HepG2 (cell line): ENCODE data around the gene TM4SF20. TPM values are rescaled to one million over a fixed set of nuclear protein-coding genes. Genes with fewer than 3 reads are reported as not detected.

ENCODE experiments used
- ATAC-seq: fragments of 200-7000 bp; cut with Tn5 transposase; 3 replicates; pipeline ENCODE4 v1.9.1; 2020; ENCODE audit warnings: mild to moderate bottlenecking, moderate library complexity
- BruUV-seq: library from RNA; stranded (reverse); fragments of 400-500 nt; replicated peaks from 2 replicates; lab custom pipeline; 2021; lab: Mats Ljungman, UMichigan
- CTCF ChIA-PET: fragments of 300-600 bp; formaldehyde crosslinking; extraction: SDS; loops from one replicate; lab custom pipeline; 2021; ENCODE audit warnings: low total read pairs, inconsistent platforms, low intra/inter-chr PET ratio; lab: Yijun Ruan, JAX
- POLR2A ChIA-PET: fragments of 350-600 bp; sonication (Branson Sonifier 250); formaldehyde crosslinking; loops from one replicate; lab custom pipeline; 2020; ENCODE audit warnings: antibody characterized with exemption, inconsistent platforms; lab: Yijun Ruan, JAX
- DNase-seq: peaks from one replicate; pipeline ENCODE4 v3.0.0-alpha.2; 2015; ENCODE audit warnings: low spot score
- FAIRE-seq: peaks from 3 replicates; lab custom pipeline; 2011; peaks lifted over from hg19 to GRCh38; lab: Jason Lieb, UNC
- H2AFZ ChIP-seq: one replicate; pipeline ENCODE4 v1.6.1; 2011; ENCODE audit warnings: low read length, inconsistent platforms
- H3K27ac ChIP-seq: fragments of 300-600 bp; 3 replicates; pipeline ENCODE4 v1.8.0; 2011; ENCODE audit warnings: mixed run types, mild to moderate bottlenecking, mixed read lengths, low read length, inconsistent platforms; ENCODE audit not compliant: insufficient read depth; ENCODE audit errors: extremely low read length
- H3K27me3 ChIP-seq, 2 experiments: fragments of 200-600 bp in 1 of 2; 2 replicates in 1 of 2; 3 replicates in 1 of 2; pipeline versions ENCODE4 v1.6.0 to v1.8.0; 2011; ENCODE audit warnings: low read length in 2 of 2, mild to moderate bottlenecking in 2 of 2, moderate library complexity in 2 of 2, inconsistent platforms in 1 of 2; ENCODE audit not compliant: insufficient read depth in 2 of 2, control insufficient read depth in 1 of 2
- H3K36me3 ChIP-seq, 2 experiments: fragments of 200-600 bp in 1 of 2; replicated peaks in 1 of 2; 2 replicates in 1 of 2; 3 replicates in 1 of 2; pipeline versions ENCODE4 v1.5.1 to v1.8.0; 2011; ENCODE audit warnings: low read length in 2 of 2, inconsistent platforms in 1 of 2; ENCODE audit not compliant: insufficient read depth in 2 of 2, control insufficient read depth in 1 of 2
- H3K4me1 ChIP-seq: 2 replicates; pipeline ENCODE4 v1.5.1; 2012; ENCODE audit warnings: low read length, inconsistent platforms; ENCODE audit not compliant: insufficient read depth
- H3K4me2 ChIP-seq: 2 replicates; pipeline ENCODE4 v1.6.0; 2011; ENCODE audit warnings: low read depth, low read length, inconsistent platforms
- H3K4me3 ChIP-seq, 3 experiments: fragments of 200-600 bp in 1 of 3; sonication (generic), shearing (Covaris generic) in 1 of 3; replicated peaks in 1 of 3; 2 replicates each; pipeline ENCODE4 v1.5.1; 2011 to 2016; ENCODE audit warnings: low read length in 3 of 3, inconsistent platforms in 2 of 3, low read depth in 2 of 3, mild to moderate bottlenecking in 2 of 3, control low read depth in 1 of 3, mixed read lengths in 1 of 3; ENCODE audit not compliant: insufficient read depth in 1 of 3
- H3K79me2 ChIP-seq: one replicate; pipeline ENCODE4 v1.6.1; 2011; ENCODE audit warnings: low read length, inconsistent platforms; ENCODE audit not compliant: insufficient read depth
- H3K9ac ChIP-seq: 2 replicates; pipeline ENCODE4 v1.6.0; 2011; ENCODE audit warnings: mild to moderate bottlenecking, low read depth, low read length, inconsistent platforms; ENCODE audit not compliant: insufficient read depth
- H3K9me3 ChIP-seq: 2 replicates; pipeline ENCODE4 v1.5.1; 2012; ENCODE audit warnings: mild to moderate bottlenecking, low read length
- H4K20me1 ChIP-seq: 2 replicates; pipeline ENCODE4 v1.6.0; 2011; ENCODE audit warnings: inconsistent platforms, mild to moderate bottlenecking, low read length, moderate library complexity; ENCODE audit not compliant: insufficient read depth
- CEBPG ChIP-seq: IDR thresholded peaks from 2 replicates; pipeline ENCODE4 v1.6.1; 2016
- GABPA ChIP-seq, 2 experiments: IDR thresholded peaks; 2 replicates each; pipeline ENCODE4 v1.6.1; 2011 to 2016; ENCODE audit warnings: low read depth in 2 of 2, low read length in 1 of 2, missing biosample characterization in 1 of 2, missing genetic modification characterization in 1 of 2
- MED1 ChIP-seq: sonication (generic); formaldehyde crosslinking; IDR thresholded peaks from 2 replicates; pipeline ENCODE4 v1.4.0; 2020; ENCODE audit warnings: missing genetic modification reagents
- POGZ ChIP-seq: sonication (generic); formaldehyde crosslinking; IDR thresholded peaks from 2 replicates; pipeline ENCODE4 v1.4.0; 2020; ENCODE audit warnings: mild to moderate bottlenecking, missing genetic modification reagents
- SMC3 ChIP-seq: IDR thresholded peaks from 2 replicates; pipeline ENCODE4 v1.6.1; 2011; ENCODE audit warnings: low read length, improper control_type of control experiment
- ZFP90 ChIP-seq: sonication (generic); formaldehyde crosslinking; IDR thresholded peaks from 2 replicates; pipeline ENCODE4 v1.8.0; 2022; ENCODE audit warnings: missing genetic modification reagents, mild to moderate bottlenecking, inconsistent platforms, borderline replicate concordance
- ZNF121 ChIP-seq: sonication (generic); formaldehyde crosslinking; IDR thresholded peaks from 2 replicates; pipeline ENCODE4 v1.5.0; 2020; ENCODE audit warnings: mild to moderate bottlenecking, missing genetic modification reagents
- ZNF232 ChIP-seq: sonication (generic); formaldehyde crosslinking; IDR thresholded peaks from 2 replicates; pipeline ENCODE4 v1.4.0; 2020; ENCODE audit warnings: missing genetic modification reagents, borderline replicate concordance
- ZNF558 ChIP-seq: sonication (generic); formaldehyde crosslinking; IDR thresholded peaks from 2 replicates; pipeline ENCODE4 v1.9.0; 2022; ENCODE audit warnings: mild to moderate bottlenecking, missing genetic modification reagents, borderline replicate concordance
- ZNF564 ChIP-seq: sonication (generic); formaldehyde crosslinking; IDR thresholded peaks from 2 replicates; pipeline ENCODE4 v1.8.1; 2023; ENCODE audit warnings: mild to moderate bottlenecking, missing genetic modification reagents
- WGBS: methylation state at CpG from one replicate; pipeline ENCODE4 v1.1.6; 2017; ENCODE audit warnings: low lambda C conversion rate; 5-methylcytosine and 5-hydroxymethylcytosine counted together
- in situ Hi-C: cut with HindIII; loops from 2 replicates; pipeline ENCODE4 v1.10.0; 2017; ENCODE audit warnings: low pct_unique_long_range_greater_than_20kb; ENCODE audit not compliant: extremely low pct_ligation_motif_present
- intact Hi-C: fragments of 100-400 bp; cut with micrococcal nuclease; formaldehyde crosslinking; loops from one replicate; pipeline ENCODE4 v1.10.0; 2022; ENCODE audit not compliant: unreplicated experiment
- polyA plus RNA-seq, 8 experiments: library from polyadenylated mRNA; depleted of rRNA in 3 of 8; stranded (reverse) in 7 of 8; unstranded in 1 of 8; fragments of >200 nt; fragmentation: Illumina TruSeq in 4 of 8; extraction: Trizol in 4 of 8; gene quantifications; 2 replicates each; pipeline versions ENCODE4 v1.2.1 to v1.2.3, GENCODE V29; 2011 to 2016; ENCODE audit warnings: low read depth in 4 of 8, missing spikeins in 1 of 8, mixed read lengths in 1 of 8; ENCODE audit not compliant: insufficient read depth in 1 of 8
- total RNA-seq, 5 experiments: library from RNA; depleted of rRNA; stranded (reverse); fragments of >200 nt; fragmentation: Illumina TruSeq; extraction: Trizol; gene quantifications; 2 replicates each; pipeline ENCODE4 v1.2.3, GENCODE V29; 2016; ENCODE audit warnings: low read depth in 1 of 5
- TF ChIP-seq, protein P1 (sequence below): IDR thresholded peaks from 2 replicates; pipeline ENCODE4 v1.6.1; 2016; ENCODE audit warnings: low read depth, control low read depth
- TF ChIP-seq, protein P2 (sequence below): sonication (generic); formaldehyde crosslinking; IDR thresholded peaks from 2 replicates; pipeline ENCODE4 v1.4.0; 2020; ENCODE audit warnings: missing genetic modification reagents, borderline replicate concordance
- TF ChIP-seq, protein P3 (sequence below): sonication (generic); formaldehyde crosslinking; IDR thresholded peaks from 2 replicates; pipeline ENCODE4 v1.8.1; 2022; ENCODE audit warnings: low read depth, mild to moderate bottlenecking, missing genetic modification reagents
- TF ChIP-seq, protein P4 (sequence below): sonication (generic); formaldehyde crosslinking; IDR thresholded peaks from 2 replicates; pipeline ENCODE4 v1.4.0; 2020; ENCODE audit warnings: missing genetic modification reagents

TM4SF20 gene
- total and polyA plus RNA-seq, 2 of the 13 experiments (the other 11 are each of a cell fraction or from before 2014, with no cell fraction given) = not detected

DNA sequence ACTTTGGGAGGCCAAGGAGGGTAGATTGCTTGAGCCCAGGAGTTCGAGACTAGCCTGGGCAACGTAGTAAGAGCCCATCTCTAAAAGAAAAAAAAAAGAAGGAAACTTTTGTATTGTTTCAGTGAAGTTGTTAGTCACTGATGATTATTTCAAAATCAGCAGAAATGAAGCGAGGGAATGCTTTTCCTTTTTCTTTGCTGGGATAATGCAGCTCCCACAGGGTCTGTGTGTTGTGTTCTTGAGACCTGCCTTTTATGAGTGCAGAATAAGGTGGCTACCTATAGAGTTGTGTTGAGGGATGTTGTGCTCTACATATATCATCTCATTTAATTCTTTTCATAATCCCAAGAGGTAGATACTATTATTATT is 11.7 kb downstream of the TM4SF20 start (continued):
- no peak for TF ChIP-seq ZFP90
- TF ChIP-seq, all 625 proteins: peak for 0

DNA sequence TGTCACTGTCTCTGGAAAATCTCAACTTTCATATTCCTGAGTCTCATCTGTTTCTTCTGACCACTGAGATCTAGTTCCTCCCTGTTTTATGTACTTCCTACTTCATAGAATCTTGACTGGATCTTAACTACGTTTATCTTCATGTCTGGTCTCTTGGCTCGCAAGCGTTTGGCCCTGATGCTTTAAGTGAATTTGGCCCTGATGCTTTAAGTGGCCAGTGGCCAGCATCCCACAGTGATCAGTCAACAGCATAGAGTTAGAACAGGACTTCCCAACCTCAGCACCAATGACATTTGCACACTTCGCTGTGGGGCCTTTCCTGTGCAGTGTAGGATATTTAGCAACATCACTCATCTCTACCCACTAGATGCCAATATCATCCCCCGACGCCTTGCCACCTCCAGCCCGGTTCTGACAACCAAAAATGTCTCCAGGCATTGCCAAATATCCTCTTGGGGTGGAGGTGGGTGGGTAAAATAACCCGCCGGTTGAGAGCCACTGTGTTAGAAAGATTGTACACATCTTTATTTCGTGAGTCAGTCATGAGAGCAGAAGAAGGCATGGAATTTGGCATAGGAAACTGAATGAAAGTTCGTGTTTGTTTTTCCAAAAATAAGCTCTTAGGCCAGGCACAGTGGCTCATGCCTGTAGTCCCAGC is 12.2 kb downstream of the TM4SF20 start:
- Histone ChIP-seq H4K20me1 (no peaks in the 10 kb centered on the region), H3K9me3 (no peaks in the 10 kb centered on the region), H3K4me1 (peaks cover 15% of the 10 kb centered on the region), H3K79me2 (no peaks in the 10 kb centered on the region), H3K36me3 (no peaks in the 10 kb centered on the region), H3K27me3 (no peaks in the 10 kb centered on the region), H3K9ac (no peak overlapping the region), H2AFZ (no peak overlapping the region), H3K4me3 (no peak overlapping the region), H3K4me2 (no peak overlapping the region), H3K27ac (no peak overlapping the region)
- WGBS = 57% methylated on average over 11 of the region's 11 CpGs
- POLR2A ChIA-PET = no interaction called here
- FAIRE-seq (no peak), ATAC-seq (peak; percentile 39; the same call in 2 of the 3 replicates), DNase-seq (no peak)
- no TSS peak for BruUV-seq
- intact Hi-C loops (no loop called here), in situ Hi-C loops (no loop called here)
- CTCF ChIA-PET = no interaction called here
- TF ChIP-seq GABPA (IDR thresholded peaks at IDR 0.05; ENCODE audit: low read depth, low read length) (no peak), GABPA (CRISPR knock-in tag; IDR thresholded peaks at IDR 0.05; ENCODE audit: low read depth) (no peak), ZNF558 (no peak), ZNF121 (no peak), ZNF232 (CRISPR knock-in tag) (no peak), SMC3 (no peak), CEBPG (CRISPR knock-in tag) (no peak), POGZ (CRISPR knock-in tag) (no peak), MED1 (no peak), ZNF564 (CRISPR knock-in tag) (no peak)
- TF ChIP-seq, protein P1, sequence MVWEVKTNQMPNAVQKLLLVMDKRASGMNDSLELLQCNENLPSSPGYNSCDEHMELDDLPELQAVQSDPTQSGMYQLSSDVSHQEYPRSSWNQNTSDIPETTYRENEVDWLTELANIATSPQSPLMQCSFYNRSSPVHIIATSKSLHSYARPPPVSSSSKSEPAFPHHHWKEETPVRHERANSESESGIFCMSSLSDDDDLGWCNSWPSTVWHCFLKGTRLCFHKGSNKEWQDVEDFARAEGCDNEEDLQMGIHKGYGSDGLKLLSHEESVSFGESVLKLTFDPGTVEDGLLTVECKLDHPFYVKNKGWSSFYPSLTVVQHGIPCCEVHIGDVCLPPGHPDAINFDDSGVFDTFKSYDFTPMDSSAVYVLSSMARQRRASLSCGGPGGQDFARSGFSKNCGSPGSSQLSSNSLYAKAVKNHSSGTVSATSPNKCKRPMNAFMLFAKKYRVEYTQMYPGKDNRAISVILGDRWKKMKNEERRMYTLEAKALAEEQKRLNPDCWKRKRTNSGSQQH (CRISPR knock-in tag) = no peak
- TF ChIP-seq, protein P2, sequence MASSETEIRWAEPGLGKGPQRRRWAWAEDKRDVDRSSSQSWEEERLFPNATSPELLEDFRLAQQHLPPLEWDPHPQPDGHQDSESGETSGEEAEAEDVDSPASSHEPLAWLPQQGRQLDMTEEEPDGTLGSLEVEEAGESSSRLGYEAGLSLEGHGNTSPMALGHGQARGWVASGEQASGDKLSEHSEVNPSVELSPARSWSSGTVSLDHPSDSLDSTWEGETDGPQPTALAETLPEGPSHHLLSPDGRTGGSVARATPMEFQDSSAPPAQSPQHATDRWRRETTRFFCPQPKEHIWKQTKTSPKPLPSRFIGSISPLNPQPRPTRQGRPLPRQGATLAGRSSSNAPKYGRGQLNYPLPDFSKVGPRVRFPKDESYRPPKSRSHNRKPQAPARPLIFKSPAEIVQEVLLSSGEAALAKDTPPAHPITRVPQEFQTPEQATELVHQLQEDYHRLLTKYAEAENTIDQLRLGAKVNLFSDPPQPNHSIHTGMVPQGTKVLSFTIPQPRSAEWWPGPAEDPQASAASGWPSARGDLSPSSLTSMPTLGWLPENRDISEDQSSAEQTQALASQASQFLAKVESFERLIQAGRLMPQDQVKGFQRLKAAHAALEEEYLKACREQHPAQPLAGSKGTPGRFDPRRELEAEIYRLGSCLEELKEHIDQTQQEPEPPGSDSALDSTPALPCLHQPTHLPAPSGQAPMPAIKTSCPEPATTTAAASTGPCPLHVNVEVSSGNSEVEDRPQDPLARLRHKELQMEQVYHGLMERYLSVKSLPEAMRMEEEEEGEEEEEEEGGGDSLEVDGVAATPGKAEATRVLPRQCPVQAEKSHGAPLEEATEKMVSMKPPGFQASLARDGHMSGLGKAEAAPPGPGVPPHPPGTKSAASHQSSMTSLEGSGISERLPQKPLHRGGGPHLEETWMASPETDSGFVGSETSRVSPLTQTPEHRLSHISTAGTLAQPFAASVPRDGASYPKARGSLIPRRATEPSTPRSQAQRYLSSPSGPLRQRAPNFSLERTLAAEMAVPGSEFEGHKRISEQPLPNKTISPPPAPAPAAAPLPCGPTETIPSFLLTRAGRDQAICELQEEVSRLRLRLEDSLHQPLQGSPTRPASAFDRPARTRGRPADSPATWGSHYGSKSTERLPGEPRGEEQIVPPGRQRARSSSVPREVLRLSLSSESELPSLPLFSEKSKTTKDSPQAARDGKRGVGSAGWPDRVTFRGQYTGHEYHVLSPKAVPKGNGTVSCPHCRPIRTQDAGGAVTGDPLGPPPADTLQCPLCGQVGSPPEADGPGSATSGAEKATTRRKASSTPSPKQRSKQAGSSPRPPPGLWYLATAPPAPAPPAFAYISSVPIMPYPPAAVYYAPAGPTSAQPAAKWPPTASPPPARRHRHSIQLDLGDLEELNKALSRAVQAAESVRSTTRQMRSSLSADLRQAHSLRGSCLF (CRISPR knock-in tag) = no peak
- TF ChIP-seq, protein P3, sequence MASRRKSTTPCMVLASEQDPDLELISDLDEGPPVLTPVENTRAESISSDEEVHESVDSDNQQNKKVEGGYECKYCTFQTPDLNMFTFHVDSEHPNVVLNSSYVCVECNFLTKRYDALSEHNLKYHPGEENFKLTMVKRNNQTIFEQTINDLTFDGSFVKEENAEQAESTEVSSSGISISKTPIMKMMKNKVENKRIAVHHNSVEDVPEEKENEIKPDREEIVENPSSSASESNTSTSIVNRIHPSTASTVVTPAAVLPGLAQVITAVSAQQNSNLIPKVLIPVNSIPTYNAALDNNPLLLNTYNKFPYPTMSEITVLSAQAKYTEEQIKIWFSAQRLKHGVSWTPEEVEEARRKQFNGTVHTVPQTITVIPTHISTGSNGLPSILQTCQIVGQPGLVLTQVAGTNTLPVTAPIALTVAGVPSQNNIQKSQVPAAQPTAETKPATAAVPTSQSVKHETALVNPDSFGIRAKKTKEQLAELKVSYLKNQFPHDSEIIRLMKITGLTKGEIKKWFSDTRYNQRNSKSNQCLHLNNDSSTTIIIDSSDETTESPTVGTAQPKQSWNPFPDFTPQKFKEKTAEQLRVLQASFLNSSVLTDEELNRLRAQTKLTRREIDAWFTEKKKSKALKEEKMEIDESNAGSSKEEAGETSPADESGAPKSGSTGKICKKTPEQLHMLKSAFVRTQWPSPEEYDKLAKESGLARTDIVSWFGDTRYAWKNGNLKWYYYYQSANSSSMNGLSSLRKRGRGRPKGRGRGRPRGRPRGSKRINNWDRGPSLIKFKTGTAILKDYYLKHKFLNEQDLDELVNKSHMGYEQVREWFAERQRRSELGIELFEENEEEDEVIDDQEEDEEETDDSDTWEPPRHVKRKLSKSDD (CRISPR knock-in tag) = no peak
- TF ChIP-seq, protein P4, sequence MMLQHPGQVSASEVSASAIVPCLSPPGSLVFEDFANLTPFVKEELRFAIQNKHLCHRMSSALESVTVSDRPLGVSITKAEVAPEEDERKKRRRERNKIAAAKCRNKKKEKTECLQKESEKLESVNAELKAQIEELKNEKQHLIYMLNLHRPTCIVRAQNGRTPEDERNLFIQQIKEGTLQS (CRISPR knock-in tag) = no peak
